HG03066 (cell line): Measurements from ENCODE around the gene KRTAP4-11.
"Not testable (repeated sequence)": the region's sequence is repeated elsewhere in the genome, so short reads cannot be mapped to it uniquely, and the experiment has no call there.

Experiments
- ATAC-seq: cut with Tn5 transposase; IDR thresholded peaks from one replicate; pipeline ENCODE4 v1.9.1; 2021; ENCODE audit warnings: low read depth; ENCODE audit not compliant: unreplicated experiment

Gene KRTAP4-11

GRCh38 chr17:41125064-41125463 is 6.9 kb upstream of the KRTAP4-11 start:
- no peak for ATAC-seq

- not testable (repeated sequence) for ATAC-seq
Observed at GRCh38 chr17:41123991-41124371, 5.8 kb upstream of the KRTAP4-11 start, which contains the start of gene KRTAP4-12. TSS of gene KRTAP4-12 (minus strand) at chr17:41124182. CDS start at chr17:41124122, 60 bp downstream.

GRCh38 chr17:41123292-41123990 is 5.3 kb upstream of the KRTAP4-11 start:
- not testable (repeated sequence) for ATAC-seq

GRCh38 chr17:41121742-41122141 is 3.6 kb upstream of the KRTAP4-11 start:
- ATAC-seq: no peak

- not testable (repeated sequence) for ATAC-seq
Observed at GRCh38 chr17:41119696-41120690, 1.8 kb upstream of the KRTAP4-11 start.

- ATAC-seq: no peak
Observed at GRCh38 chr17:41118721-41119120, 548 bp upstream of the KRTAP4-11 start.

GRCh38 chr17:41116297-41116696 is 1.9 kb downstream of the KRTAP4-11 start:
- no peak for ATAC-seq

- ATAC-seq: no peak
Observed at GRCh38 chr17:41111151-41111885, 6.9 kb downstream of the KRTAP4-11 start.

- ATAC-seq: not testable (repeated sequence)
Observed at GRCh38 chr17:41108728-41109386, 9.3 kb downstream of the KRTAP4-11 start.

- ATAC-seq: no peak
Observed at GRCh38 chr17:41107941-41108450, 10.2 kb downstream of the KRTAP4-11 start.

GRCh38 chr17:41105347-41105746 is 12.8 kb downstream of the KRTAP4-11 start, which contains the start of gene KRTAP4-9:
TSS of gene KRTAP4-9 (plus strand) at chr17:41105389. CDS start at chr17:41105389, 0 bp downstream.
- not testable (repeated sequence) for ATAC-seq

- not testable (repeated sequence) for ATAC-seq
Observed at GRCh38 chr17:41104386-41105038, 13.7 kb downstream of the KRTAP4-11 start.

- no peak for ATAC-seq
Observed at GRCh38 chr17:41103896-41104295, 14.3 kb downstream of the KRTAP4-11 start.

- ATAC-seq: no peak
Observed at GRCh38 chr17:41101586-41102259, 16.4 kb downstream of the KRTAP4-11 start, which contains the start of gene KRTAP4-16. TSS of gene KRTAP4-16 (minus strand) at chr17:41102209. CDS start at chr17:41102209, 0 bp downstream.

- not testable (repeated sequence) for ATAC-seq
Observed at GRCh38 chr17:41099682-41100480, 18.3 kb downstream of the KRTAP4-11 start.

GRCh38 chr17:41098481-41098880 is 19.7 kb downstream of the KRTAP4-11 start:
- no peak for ATAC-seq

GRCh38 chr17:41098042-41098441 is 20.1 kb downstream of the KRTAP4-11 start, which contains the start of gene KRTAP4-8:
TSS of gene KRTAP4-8 (minus strand) at chr17:41098142. CDS start at chr17:41098084, 58 bp downstream.
- no peak for ATAC-seq

- no peak for ATAC-seq
Observed at GRCh38 chr17:41096055-41096454, 22.1 kb downstream of the KRTAP4-11 start.
